Measurements from ENCODE around the gene UNC5C.
A peak's percentile ranks its signal among the peaks of the same experiment; 100 is the strongest.

Gene UNC5C

GRCh38 chr4:95548738-95549245 lies at the start of gene UNC5C:
Gene UNC5C (minus strand): TSS chr4:95548973.
- peak in 1 of 2 experiments; percentile 13 for DNase-seq
- no peak for TF ChIP-seq GATA1 (IDR thresholded peaks at IDR 0.05; ENCODE audit: low read depth, low read length)
- no peak for TF ChIP-seq POLR2A (IDR thresholded peaks at IDR 0.05; ENCODE audit: low read length)

DNA sequence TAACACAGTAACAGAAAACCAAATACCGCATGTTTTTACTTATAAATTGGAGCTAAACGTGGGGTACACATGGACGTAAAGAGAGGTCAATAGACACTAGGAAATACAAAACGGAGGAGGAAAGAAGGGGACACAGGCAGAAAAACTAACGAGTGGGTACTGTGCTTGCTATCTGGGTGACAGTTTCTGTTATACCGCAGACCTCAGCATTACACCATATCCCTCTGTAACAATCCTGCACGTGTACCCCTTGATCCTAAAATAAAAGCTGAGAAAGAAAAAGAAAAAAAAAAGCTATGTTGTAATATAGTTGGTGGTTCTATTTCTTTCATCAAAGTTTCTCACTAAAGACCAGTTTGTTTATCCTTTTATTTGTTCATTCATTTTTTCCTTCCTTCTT lies 47.9 kb upstream of the UNC5C start:
- no peak for DNase-seq

GRCh38 chr4:95594629-95595028 lies 45.9 kb upstream of the UNC5C start:
- TF ChIP-seq GATA1 (IDR thresholded peaks at IDR 0.05; ENCODE audit: low read depth, low read length) (no peak), POLR2A (IDR thresholded peaks at IDR 0.05; ENCODE audit: low read length) (no peak)
- DNase-seq: no peak

More for the DNA sequence above, 47.9 kb upstream of the UNC5C start:
- TF ChIP-seq POLR2A (IDR thresholded peaks at IDR 0.05; ENCODE audit: low read length) (no peak), GATA1 (IDR thresholded peaks at IDR 0.05; ENCODE audit: low read depth, low read length) (no peak)

GRCh38 chr4:95594013-95594412 lies 45.2 kb upstream of the UNC5C start:
- no peak for TF ChIP-seq POLR2A (IDR thresholded peaks at IDR 0.05; ENCODE audit: low read length)
- DNase-seq: no peak

- no peak for TF ChIP-seq POLR2A (IDR thresholded peaks at IDR 0.05; ENCODE audit: low read length)
- TF ChIP-seq GATA1 (IDR thresholded peaks at IDR 0.05; ENCODE audit: low read depth, low read length): no peak
- DNase-seq: no peak
These were observed 42.5 kb upstream of the UNC5C start for GRCh38 chr4:95591278-95591677.

GRCh38 chr4:95590615-95591014 lies 41.8 kb upstream of the UNC5C start:
- DNase-seq: no peak
- no peak for TF ChIP-seq POLR2A (IDR thresholded peaks at IDR 0.05; ENCODE audit: low read length)
- no peak for TF ChIP-seq GATA1 (IDR thresholded peaks at IDR 0.05; ENCODE audit: low read depth, low read length)

GRCh38 chr4:95585016-95585695 lies 36.4 kb upstream of the UNC5C start:
- no peak for DNase-seq
- no peak for TF ChIP-seq GATA1 (IDR thresholded peaks at IDR 0.05; ENCODE audit: low read depth, low read length)
- no peak for TF ChIP-seq POLR2A (IDR thresholded peaks at IDR 0.05; ENCODE audit: low read length)

DNA sequence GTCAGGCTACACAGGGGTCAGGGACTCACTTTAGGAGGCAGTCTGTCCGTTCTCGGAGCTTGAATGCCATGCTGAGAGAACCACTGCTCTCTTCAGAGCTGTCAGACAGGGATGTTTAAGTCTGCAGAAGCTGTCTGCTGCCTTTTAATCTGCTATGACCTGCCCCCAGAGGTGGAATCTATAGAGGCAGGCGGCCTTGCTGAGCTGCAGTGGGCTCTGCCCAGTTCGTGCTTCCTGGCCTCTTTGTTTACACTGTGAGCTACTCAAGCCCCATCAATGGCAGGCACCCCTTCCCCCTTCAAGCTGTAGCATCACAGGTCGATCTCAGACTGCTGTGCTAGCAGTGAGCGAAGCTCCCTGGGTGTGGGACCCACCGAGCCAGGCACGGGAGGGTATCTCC lies 31.5 kb upstream of the UNC5C start:
- no peak for DNase-seq
- TF ChIP-seq GATA1 (IDR thresholded peaks at IDR 0.05; ENCODE audit: low read depth, low read length) (no peak), POLR2A (IDR thresholded peaks at IDR 0.05; ENCODE audit: low read length) (no peak)

- no peak for DNase-seq
- no peak for TF ChIP-seq GATA1 (IDR thresholded peaks at IDR 0.05; ENCODE audit: low read depth, low read length)
- TF ChIP-seq POLR2A (IDR thresholded peaks at IDR 0.05; ENCODE audit: low read length): no peak
These were observed 23.7 kb upstream of the UNC5C start for GRCh38 chr4:95572304-95572991.

DNA sequence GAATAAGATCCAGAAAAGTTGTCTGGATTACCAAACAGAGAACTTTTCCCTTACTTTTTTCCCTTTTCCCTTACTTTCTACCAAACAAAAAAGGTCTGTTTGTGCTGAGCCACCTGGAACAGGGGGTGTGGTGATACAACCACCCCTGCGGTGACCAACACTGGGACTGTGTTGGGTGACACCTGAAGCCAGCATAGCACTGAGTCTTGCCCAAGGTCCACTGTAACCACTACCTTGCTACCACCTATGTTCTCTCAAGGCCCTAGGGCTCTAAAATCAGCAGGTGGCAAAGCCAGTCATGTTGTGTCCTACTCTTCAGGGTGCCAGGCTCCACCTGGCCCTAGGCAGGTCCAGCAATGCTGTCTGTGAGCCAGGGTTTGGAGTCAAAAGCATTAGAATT lies 22.8 kb upstream of the UNC5C start:
- DNase-seq: no peak
- TF ChIP-seq GATA1 (IDR thresholded peaks at IDR 0.05; ENCODE audit: low read depth, low read length): no peak
- no peak for TF ChIP-seq POLR2A (IDR thresholded peaks at IDR 0.05; ENCODE audit: low read length)

- TF ChIP-seq GATA1 (IDR thresholded peaks at IDR 0.05; ENCODE audit: low read depth, low read length) (no peak), POLR2A (IDR thresholded peaks at IDR 0.05; ENCODE audit: low read length) (no peak)
- DNase-seq: no peak
These were observed 15.0 kb upstream of the UNC5C start for GRCh38 chr4:95563638-95564337.

DNA sequence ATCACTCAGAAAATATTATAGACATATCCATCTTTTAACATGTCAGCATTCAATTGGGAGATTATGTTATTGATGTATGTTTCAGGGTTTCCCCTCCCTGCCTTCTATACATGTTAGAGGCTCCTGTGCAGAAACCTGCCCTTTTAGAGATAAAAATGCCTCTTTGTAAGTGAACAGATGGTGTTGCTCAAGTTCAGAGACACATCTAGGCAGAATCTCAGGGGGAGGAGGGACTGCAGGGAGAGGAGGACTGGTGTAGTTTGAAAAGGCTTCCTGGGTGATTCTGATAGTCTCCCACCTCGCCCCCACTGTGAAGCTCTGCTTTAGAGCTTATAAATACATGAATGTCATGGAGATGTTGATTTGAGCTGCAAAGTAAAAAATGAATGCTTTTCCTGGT lies 12.0 kb upstream of the UNC5C start:
- TF ChIP-seq GATA1 (IDR thresholded peaks at IDR 0.05; ENCODE audit: low read depth, low read length) (no peak), POLR2A (IDR thresholded peaks at IDR 0.05; ENCODE audit: low read length) (no peak)
- no peak for DNase-seq

DNA sequence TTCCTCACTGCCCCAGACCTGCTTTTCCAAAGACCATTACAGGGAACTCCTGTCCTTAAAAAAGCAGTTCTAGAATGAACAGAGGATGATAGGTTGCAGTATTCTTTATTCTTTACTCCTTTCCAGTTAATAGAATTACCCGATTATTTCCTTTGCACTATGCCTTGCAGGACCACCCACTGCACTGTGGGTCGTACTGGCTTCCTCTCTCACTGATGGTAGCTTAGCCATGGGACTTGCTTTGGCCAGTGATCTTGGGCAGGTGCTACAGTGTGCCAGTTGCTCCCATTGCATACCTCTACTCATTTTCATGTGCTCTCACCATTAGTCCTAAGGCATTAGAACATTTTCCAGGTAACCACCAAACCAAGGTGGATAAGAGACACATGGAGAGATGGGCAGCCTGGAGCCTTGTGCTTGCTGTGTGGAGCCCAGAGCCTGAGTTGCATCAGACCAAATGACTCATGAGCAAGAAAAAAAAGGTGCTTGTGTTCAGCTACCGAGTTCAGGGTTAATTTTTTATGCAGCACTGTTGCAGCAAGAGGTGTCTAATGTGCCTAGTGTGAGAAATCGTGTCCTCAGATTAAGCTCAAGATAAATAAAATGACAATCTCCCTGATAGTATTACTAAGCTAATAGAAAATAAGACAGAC lies 7.6 kb upstream of the UNC5C start:
- TF ChIP-seq POLR2A (IDR thresholded peaks at IDR 0.05; ENCODE audit: low read length) (no peak), GATA1 (IDR thresholded peaks at IDR 0.05; ENCODE audit: low read depth, low read length) (no peak)
- DNase-seq: no peak

Measured in erythroblast (primary cell).